Psoas muscle (tissue), 8 donors: ENCODE results near the gene PCNX1. TPM values are rescaled to one million over a fixed set of nuclear protein-coding genes. Genes with fewer than 3 reads are reported as not detected.

Experiments used
- ATAC-seq, 4 donors: fragments of 200-7000 bp; cut with Tn5 transposase; one replicate each; pipeline ENCODE4 v1.9.1; 2020; ENCODE audit warnings: moderate library complexity in 3 of 4, mild to moderate bottlenecking in 2 of 4
- DNase-seq, 2 donors: peaks; one replicate each; pipeline ENCODE4 v3.0.0-alpha.2; 2020
- H3K27ac ChIP-seq: fragments of 200-600 bp; one replicate; pipeline ENCODE4 v1.8.0; 2022
- H3K27me3 ChIP-seq, 3 donors: fragments of 200-600 bp in 1 of 3; one replicate each; pipeline versions ENCODE4 v1.6.1 to v1.8.0; 2013 to 2022; ENCODE audit warnings: low read length in 2 of 3, mild to moderate bottlenecking in 2 of 3, moderate library complexity in 1 of 3; ENCODE audit not compliant: insufficient read depth in 3 of 3
- H3K36me3 ChIP-seq, 2 donors: fragments of 200-600 bp in 1 of 2; one replicate each; pipeline versions ENCODE4 v1.6.1 to v1.8.0; 2013 to 2022; ENCODE audit warnings: low read depth in 1 of 2, mild to moderate bottlenecking in 1 of 2, moderate library complexity in 1 of 2; ENCODE audit not compliant: insufficient read depth in 1 of 2
- H3K4me1 ChIP-seq: fragments of 200-600 bp; one replicate; pipeline ENCODE4 v1.8.0; 2022
- H3K4me3 ChIP-seq: fragments of 200-600 bp; one replicate; pipeline ENCODE4 v1.8.0; 2022; ENCODE audit warnings: mild to moderate bottlenecking
- H3K9me3 ChIP-seq: fragments of 200-600 bp; one replicate; pipeline ENCODE4 v1.8.0; 2022
- WGBS, 3 donors: extraction: QIAGEN DNeasy Blood & Tissue Kit; methylation state at CpG; one replicate each; pipeline versions ENCODE4 v1.1.6 to v1.1.7; 2013; 5-methylcytosine and 5-hydroxymethylcytosine counted together
- intact Hi-C, 2 donors: fragments of 100-400 bp; cut with DNase I; formaldehyde crosslinking; loops; one replicate each; pipeline versions ENCODE4 v1.11.0 to v1.14.2; 2022
- polyA plus RNA-seq, 3 donors: library from polyadenylated mRNA; stranded (reverse); fragments of 200-250 nt; gene quantifications; one replicate each; pipeline ENCODE4 v1.2.3, GENCODE V29; 2013
- total RNA-seq, 4 donors: library from RNA; stranded (reverse); fragmentation: NEBNext Ultra II Directional in 2 of 4; extraction: Animal tissue kit (Norgen Biotek cat#: 25700) in 2 of 4; gene quantifications; one replicate each; pipeline versions ENCODE4 v1.2.1 to v1.2.4, GENCODE V29; 2021 to 2023
- TF ChIP-seq, protein P1 (sequence below): fragments of 200-600 bp; IDR thresholded peaks from one replicate; pipeline ENCODE4 v1.8.0; 2022; ENCODE audit warnings: antibody characterized with exemption
- donor health status: healthy with polysubstance abuse.
- donor health status: DM: no; HTN: no; CAD: no; lungs with moderate emphysema.
- donor health status: Bipolar disorder and iron deficiency.
- donor health status: healthy.
- donor health status: DM: yes; HTN: yes; CAD: no.
- donor health status: DM: no; HTN: no; CAD: no.
- donor health status: DM: no; HTN: no; CAD: no.
- donor health status: DM: yes; HTN: yes; CAD: no.

Gene PCNX1
- total and polyA plus RNA-seq, 7 donors = 5.2 to 48.1 (median 29.1) TPM

DNA sequence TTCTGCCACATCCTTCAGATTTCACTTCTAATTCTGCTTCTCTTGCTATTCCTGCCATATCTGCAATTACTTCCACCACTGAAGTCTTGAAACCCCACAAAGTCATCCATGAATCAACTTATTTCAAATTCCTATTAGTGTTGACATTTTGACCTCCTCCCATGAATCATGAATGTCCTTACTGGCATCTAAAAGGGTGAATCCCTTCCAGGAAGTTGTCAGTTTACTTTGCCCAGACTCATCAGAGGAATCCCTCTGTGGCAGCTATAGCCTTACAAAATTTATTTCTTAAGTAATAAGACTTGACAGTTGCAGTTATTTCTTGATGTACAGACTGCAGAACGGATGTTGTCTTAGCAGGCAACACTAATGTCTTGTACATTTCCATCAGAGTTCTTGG, 162.9 kb downstream of the PCNX1 start:
- intact Hi-C loops = no loop called here
- DNase-seq (no peak), ATAC-seq (no peak)
- no peaks in the 10 kb centered on the region for H3K27me3 ChIP-seq
- WGBS, 3 donors = 81 to 88% (median 87%) methylated on average over 1 of the region's 1 CpG
- H3K4me3 ChIP-seq = no peak overlapping the region
- H3K36me3 ChIP-seq = peaks cover 0 to 85% of the 10 kb centered on the region in 2 donors
- H3K27ac ChIP-seq = no peak overlapping the region
- TF ChIP-seq, protein P1, sequence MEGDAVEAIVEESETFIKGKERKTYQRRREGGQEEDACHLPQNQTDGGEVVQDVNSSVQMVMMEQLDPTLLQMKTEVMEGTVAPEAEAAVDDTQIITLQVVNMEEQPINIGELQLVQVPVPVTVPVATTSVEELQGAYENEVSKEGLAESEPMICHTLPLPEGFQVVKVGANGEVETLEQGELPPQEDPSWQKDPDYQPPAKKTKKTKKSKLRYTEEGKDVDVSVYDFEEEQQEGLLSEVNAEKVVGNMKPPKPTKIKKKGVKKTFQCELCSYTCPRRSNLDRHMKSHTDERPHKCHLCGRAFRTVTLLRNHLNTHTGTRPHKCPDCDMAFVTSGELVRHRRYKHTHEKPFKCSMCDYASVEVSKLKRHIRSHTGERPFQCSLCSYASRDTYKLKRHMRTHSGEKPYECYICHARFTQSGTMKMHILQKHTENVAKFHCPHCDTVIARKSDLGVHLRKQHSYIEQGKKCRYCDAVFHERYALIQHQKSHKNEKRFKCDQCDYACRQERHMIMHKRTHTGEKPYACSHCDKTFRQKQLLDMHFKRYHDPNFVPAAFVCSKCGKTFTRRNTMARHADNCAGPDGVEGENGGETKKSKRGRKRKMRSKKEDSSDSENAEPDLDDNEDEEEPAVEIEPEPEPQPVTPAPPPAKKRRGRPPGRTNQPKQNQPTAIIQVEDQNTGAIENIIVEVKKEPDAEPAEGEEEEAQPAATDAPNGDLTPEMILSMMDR = no peak
- no peaks in the 10 kb centered on the region for H3K4me1 ChIP-seq
- H3K9me3 ChIP-seq = no peaks in the 10 kb centered on the region

DNA sequence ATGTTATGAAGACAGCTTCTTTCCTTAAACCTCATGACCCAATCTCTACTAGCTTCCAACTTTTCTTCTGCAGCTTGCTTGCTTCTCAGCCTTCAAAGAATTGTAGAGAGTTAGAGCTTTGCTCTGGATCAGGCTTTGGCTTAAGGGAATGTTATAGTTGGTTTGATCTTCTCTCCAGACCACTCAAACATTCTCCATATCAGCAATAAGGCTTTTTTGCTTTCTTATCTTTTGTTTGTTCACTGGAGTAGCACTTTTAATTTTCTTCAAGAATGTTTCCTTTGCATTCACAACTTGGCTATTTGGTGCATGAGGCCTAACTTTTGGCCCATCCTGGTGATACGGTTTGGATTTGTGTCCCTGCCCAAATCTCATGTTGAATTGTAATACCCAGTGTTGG, 163.8 kb downstream of the PCNX1 start:
- Histone ChIP-seq H3K4me1 (no peaks in the 10 kb centered on the region), H3K27me3 (no peaks in the 10 kb centered on the region), H3K36me3 (peaks cover 0 to 90% of the 10 kb centered on the region in 2 donors), H3K27ac (no peak overlapping the region), H3K4me3 (no peak overlapping the region), H3K9me3 (no peaks in the 10 kb centered on the region)
- ATAC-seq (no peak), DNase-seq (no peak)
- TF ChIP-seq, protein P1 = no peak
- 75 to 91% (median 88%) methylated on average over 1 of the region's 1 CpG for WGBS, 3 donors
- intact Hi-C loops = no loop called here

DNA sequence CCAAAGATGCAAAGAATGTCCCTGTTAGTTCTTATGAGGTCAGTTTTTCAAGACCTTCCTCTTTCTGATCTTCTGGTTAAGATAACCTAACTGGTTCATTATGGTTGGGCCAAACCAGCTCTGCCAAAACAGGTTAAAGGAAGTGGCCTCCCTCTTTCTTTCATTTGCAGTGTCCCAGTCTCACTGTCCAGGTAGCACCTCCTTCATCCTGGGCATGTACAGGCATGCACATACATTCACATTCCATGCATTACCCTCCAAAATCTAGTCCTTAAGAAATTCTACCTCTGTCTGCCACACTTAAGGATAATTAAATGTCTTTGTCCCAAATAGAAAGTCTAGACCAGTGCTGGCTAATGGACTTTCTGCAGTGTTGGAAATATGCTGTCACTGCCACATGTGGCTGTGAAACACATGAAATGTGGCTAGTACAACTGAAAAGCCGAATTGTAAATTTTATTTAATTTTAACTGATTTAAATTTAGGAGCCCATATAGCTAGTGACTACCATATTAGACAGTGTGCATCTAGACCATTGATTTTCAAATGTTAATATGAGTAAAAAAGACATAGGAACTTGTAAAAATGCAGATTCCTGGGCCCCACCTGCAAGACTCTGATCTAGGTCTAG, 169.3 kb downstream of the PCNX1 start:
- ATAC-seq = no peak
- H3K4me3 ChIP-seq = no peak overlapping the region
- peaks cover 16 to 75% of the 10 kb centered on the region in 2 donors for H3K36me3 ChIP-seq

DNA sequence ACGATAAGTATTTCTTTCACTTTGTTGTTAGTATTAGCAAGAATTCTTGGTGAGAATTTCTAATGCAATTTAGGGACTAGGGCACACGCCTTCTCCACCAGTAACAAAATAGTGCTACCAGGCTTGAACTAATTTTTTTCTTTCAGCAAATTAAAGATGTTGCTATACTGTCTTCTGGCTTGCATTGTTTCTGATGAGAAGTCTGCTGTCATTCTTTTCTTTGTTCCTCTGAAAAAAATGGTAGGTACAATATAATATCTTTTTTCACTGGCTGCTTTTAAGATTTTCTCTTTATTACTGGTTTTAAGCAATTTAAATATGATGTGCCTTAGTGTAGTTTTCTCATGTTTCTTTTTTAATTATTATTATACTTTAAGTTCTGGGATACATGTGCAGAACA, 171.2 kb downstream of the PCNX1 start:
- DNase-seq (no peak), ATAC-seq (no peak)
- H3K4me1 ChIP-seq = no peaks in the 10 kb centered on the region
- intact Hi-C loops = no loop called here
- peaks cover 18% of the 10 kb centered on the region for H3K9me3 ChIP-seq
- TF ChIP-seq, protein P1 = no peak
- no peak overlapping the region for H3K27ac ChIP-seq
- peaks cover 16 to 57% of the 10 kb centered on the region in 2 donors for H3K36me3 ChIP-seq
- no peak overlapping the region for H3K4me3 ChIP-seq
- no peaks in the 10 kb centered on the region for H3K27me3 ChIP-seq
- 98% methylated on average over 2 of the region's 2 CpGs for WGBS, 3 donors

More for the DNA sequence above, 169.3 kb downstream of the PCNX1 start:
- H3K27ac ChIP-seq = no peak overlapping the region
- DNase-seq = no peak
- no peaks in the 10 kb centered on the region for H3K27me3 ChIP-seq
- 97 to 98% (median 97%) methylated on average over 1 of the region's 1 CpG for WGBS, 3 donors
- TF ChIP-seq, protein P1 = no peak
- intact Hi-C loops = no loop called here
- H3K4me1 ChIP-seq = no peaks in the 10 kb centered on the region
- peaks cover 18% of the 10 kb centered on the region for H3K9me3 ChIP-seq

DNA sequence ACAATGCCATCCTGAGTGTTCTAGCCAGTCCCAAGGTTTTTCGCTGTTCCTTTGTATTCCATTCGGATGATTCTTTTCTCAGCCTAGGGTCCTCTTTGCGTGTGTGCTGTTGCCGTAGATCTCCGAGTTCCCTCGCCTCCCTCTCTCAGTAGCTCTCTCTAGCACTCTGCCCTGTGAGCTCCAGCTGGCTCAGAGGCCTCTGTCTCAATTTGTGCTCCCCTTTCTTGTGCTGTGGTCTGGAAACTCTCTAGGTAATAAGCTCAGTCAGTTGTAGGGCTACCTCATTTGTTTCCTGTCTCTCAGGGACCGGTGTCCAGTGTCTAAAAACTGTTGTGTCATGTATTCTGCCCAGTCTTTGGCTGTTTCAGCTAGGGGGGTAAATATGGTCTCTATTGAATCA, 179.3 kb downstream of the PCNX1 start:
- Histone ChIP-seq H3K27ac (no peak overlapping the region), H3K4me3 (no peak overlapping the region), H3K27me3 (no peaks in the 10 kb centered on the region), H3K4me1 (no peaks in the 10 kb centered on the region), H3K9me3 (no peaks in the 10 kb centered on the region), H3K36me3 (peaks cover 0 to 79% of the 10 kb centered on the region in 2 donors)
- TF ChIP-seq, protein P1 = no peak
- ATAC-seq (peak in 1 of 4 donors; percentile 16), DNase-seq (no peak)
- WGBS, 3 donors = 87 to 95% (median 92%) methylated on average over 7 of the region's 7 CpGs
- intact Hi-C loops = no loop called here
